GM11168 (cell line): ENCODE data around the gene TNP2.

Experiments used
- in situ Hi-C: fragments of 300-500 bp; cut with MboI; formaldehyde crosslinking; loops from one replicate; pipeline ENCODE4 v1.12.0; 2022; ENCODE audit warnings: low sequenced_read_pairs; ENCODE audit not compliant: unreplicated experiment

The TNP2 gene

DNA sequence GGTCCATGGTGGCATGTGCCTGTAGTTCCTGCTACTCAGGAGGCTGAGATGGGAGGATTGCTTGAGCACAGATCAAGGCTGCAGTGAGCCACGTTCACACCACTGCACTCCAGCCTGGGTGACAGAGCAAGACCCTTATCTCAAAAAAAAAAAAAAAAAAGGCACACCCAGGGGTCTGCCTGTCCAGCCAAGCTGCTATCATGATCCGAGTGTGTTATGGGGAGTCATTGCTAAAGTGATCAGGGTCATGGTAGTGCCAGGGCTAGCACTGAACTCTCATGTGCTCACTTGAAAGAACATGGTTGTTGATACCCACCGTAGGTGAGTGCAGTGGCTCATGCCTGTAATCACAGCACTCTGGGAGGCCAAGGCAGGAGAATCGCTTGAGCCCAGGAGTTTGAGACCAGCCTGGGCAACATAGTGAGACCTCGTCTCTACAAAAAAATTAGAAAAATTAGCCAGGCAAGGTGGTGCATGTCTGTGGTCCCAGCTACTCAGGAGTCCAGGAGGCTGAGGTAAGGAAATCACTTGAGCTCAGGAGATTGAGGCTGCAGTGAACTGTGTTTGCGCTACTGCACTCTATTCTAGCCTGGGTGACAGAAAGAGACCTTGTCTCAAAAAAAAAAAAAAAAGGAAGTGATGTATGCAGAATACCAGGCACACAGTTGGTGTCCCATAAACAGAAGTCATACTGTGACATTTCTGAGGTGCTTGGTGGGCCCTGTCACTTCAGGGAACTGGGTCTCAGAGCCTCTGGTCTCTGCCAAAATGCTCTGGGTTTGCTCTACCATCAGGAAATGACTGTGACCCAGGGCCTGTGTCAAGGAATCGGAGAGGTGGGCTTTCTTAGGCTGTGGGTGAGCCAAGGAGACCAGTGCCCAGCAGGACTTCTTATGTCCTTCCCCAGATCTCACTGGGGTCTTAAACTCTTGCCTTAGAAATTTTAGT is 9.8 kb upstream of the TNP2 start:
- in situ Hi-C loops: loop anchor here (10.0 kb wide), 1 partner anchor 76 kb away; no protein-coding TSS in a partner anchor

DNA sequence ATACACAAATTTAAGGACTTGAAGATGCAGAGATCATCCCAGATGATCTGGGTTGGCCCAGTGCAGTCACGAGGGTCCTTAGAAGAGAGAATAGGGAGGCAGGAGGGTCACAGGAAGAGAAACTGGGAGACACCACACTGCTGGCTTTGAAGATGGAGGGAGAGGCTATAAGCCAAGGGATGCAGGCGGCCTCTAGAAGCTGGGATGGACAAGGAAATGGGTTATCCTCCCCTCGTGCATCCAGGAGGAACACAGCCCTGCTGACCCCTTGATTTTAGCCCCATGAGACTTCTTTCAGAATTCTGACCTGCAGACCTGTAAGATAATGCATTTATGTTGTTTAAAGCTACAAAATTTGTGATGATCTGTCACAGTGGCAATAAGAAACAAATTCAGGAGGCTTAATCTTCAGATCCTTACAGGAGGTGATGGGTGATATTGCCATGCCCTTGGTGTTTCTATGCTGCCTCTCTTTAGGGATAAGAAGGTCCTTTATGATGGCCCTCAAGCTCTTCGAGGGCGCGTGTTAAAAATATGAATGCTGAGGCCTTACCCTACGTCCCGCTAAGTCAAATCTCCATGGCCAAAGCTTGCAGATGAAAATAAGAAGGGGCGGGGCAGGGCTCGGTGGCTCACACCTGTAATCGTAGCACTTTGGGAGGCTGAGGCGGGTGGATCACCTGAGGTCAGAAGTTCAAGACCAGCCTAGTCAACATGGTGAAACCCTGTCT is 8.6 kb upstream of the TNP2 start:
- in situ Hi-C loops: loop anchor here (10.0 kb wide), 1 partner anchor 77 kb away; no protein-coding TSS in a partner anchor

DNA sequence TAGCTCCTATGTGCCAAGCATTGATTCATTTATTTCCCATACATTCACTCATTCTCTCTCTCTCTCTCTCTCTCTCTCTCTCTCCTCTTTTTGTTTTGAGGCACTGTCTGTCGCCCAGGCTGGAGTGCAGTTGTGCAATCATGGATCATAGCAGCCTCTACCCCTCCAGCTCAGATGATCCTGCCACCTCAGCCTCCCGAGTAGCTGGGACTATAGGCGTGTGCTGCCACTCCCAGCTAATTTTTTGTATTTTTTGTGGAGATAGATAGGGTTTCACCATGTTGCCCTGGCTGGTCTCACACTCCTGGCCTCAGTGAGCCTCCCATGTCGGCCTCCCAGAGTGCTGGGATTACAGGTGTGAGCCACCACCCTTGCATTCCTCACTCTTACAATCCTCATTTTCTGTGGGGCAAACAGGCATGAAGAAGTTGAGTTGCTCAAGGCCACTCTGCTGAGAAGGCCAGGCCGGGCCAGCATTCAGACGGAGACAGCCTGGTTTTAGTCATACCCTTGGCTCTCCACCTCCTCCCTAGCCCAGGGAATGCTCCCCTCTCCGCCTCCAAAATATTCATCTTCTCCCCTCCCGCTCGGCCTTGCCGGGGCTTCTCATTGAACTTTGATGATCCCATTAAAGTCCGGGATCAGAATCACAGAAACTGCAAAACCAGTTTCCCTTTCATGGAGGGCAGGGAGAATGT is 7.9 kb upstream of the TNP2 start:
- in situ Hi-C loops: loop anchor here (10.0 kb wide), 1 partner anchor 78 kb away; no protein-coding TSS in a partner anchor

DNA sequence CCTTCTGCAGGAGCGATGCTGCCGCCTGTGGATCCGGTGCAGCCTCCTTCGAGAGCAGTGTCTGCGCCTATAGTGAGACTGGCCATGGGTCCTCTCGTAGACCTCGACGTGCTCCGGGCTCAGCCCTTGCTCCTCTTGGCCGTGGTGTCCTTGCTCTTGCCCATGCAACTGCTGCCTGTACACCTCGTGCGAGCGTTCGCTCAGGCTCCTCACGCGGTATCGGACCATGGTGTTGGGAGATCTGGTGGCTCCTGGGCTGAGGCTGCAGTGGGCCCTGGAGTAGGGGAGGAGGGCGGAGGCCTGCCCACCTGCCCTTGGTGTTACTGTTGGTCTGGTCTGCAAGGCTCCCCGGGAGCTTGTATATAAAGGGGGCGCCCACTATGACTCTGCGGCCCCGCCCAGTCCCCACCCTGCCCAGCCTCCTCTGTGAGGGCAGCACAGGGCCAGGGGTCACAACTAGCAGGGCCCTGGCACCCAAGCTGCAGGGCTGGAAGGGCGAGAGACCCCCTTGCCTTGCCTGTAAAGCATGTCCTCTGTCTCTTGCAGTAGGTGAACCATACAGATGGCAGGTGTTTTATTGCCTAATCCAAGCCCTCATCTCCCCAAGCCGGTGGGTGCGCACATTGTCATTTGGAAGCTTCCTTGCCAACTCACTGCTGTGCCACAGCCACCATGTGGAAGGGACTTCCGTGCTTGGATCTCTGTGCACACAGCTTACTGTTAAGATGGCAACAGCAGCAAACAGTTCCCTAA is 7.2 kb upstream of the TNP2 start, which contains the start of gene PRM2:
Gene PRM2 (minus strand): TSS at position 338 of the 753 bp plus-strand sequence. CDS start 110 bp downstream, at position 228.
- in situ Hi-C loops: loop anchor here (10.0 kb wide), 1 partner anchor 78 kb away; no protein-coding TSS in a partner anchor

DNA sequence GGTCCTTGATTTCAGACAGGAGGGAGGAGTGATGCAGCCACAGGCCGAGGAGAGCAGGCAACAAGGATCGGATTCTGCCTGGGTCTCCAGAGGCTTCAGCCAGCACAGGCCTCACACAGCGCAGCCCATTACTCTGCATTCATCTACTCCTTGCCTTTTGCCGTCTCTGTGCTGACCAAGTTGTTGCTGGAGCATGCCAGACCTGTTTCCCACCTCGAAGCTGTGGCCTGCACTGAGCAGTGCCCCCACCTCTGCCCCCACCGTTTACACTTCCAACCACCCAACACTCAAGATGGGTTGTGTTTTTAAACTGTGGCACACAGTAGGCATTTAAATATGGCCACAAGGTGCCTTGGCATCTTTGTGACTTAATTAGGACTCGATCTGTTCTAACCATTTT is 5.8 kb upstream of the TNP2 start:
- in situ Hi-C loops: loop anchor here (10.0 kb wide), 1 partner anchor 80 kb away; no protein-coding TSS in a partner anchor

DNA sequence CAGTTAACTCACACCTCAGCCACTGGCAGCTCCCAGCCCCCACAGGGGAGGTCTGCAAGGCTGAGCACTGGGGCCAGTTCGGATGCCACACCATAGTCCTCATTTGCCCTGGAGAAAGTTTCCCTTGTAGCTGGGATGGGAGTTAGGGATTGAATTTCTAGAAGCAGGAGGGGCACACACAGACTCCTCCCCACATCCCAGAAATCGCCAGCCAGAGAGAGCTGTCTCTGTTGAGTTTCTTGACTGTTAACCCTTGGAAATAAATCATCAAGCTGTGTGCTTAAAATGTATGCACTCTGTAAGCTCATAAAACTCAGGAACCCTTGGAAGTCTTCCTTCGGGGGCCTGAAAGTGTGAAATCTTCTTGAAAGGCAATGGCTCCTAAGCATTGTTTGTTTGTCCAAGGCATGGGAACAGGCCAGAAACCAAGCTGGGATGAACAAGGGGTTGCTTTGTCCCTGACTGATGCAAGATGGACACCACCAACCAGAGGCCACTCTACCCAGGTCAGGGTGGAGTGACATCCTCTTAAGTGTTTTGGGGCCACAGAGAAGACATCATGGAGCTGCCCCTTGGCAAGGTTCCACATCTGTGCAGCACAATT is 4.7 kb upstream of the TNP2 start:
- in situ Hi-C loops: loop anchor here (10.0 kb wide), 1 partner anchor 81 kb away; no protein-coding TSS in a partner anchor

DNA sequence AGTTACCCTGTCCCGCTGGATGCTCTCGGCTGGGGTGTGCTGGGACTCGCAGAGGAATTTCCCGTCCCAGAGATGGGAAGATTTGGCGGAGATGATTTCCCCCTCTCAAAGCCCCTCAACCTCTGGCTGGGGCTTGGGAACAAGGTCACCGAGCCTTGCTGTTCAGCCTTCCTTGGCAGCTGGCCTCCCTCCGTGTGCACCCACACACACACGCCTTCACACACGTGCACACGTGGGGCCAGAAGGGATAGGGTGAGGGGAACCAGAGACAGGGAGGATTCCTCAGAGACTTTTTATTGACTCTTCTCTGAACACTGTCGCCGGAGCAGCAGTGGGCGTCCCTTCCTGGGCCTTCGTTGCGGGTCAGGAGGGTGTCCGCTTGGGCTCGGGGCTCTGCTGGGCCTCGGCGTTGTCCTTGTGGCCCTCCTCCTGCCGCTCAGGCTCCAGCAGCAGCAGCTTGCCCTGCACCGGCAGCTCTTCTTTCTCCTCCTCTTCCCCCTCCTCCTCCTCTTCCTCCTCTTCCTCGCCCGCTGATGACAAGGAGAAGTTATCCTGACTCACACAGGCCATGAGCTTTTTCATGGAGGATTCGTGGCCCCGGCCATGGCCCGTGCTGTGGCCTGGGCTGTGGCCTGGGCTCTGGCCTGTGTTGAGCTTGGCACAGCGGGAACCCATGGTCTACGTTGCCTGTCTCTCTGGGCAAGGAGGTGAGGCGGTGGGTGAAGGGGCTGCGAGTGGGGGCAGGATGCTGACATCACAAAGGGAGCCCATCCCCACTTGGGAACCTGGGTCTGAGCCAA is 4.0 kb upstream of the TNP2 start, which contains the start of gene PRM3:
Gene PRM3 (minus strand): TSS at position 709 of the 800 bp plus-strand sequence. CDS start 34 bp downstream, at position 675.
- in situ Hi-C loops: loop anchor here (10.0 kb wide), 1 partner anchor 82 kb away; no protein-coding TSS in a partner anchor

DNA sequence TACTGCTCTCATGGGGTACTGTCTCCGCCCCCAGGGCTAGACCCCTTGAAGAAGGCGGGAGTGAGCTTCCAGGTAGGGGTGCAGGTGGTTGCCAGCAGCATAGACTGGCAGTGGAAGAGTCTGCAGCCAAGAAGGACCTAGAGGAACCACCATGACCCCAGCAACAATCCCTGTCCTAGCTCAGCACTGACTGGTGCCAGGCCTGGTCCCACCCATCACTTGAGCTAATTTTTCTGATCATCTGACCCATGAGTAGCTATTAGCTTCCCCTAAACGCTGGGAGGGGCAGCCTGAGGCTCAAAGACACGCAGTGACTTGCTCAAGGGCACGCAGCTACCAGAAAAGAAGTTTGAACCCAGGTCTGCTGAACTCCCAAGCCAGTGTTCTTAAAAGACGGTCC is 3.4 kb upstream of the TNP2 start:
- in situ Hi-C loops: loop anchor here (10.0 kb wide), 1 partner anchor 82 kb away; no protein-coding TSS in a partner anchor

DNA sequence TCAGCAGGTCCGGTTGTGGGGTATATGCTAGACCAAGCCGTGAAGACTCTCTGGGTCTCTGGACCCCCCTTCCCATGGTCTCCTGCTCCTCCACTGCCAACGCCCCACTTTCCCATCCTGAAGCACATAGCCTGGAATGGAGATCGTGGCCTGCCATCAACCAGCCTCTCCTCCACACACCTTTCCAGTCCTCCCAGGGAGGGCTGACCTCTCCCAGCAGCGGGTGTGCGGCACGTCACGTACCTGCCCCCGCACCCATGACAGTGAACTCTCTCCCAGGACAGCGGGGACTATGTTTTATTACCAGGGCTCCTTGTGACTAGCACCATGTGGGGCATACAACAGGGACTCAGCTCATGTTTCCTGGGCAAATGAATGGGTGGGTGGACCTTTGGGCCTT is 2.5 kb upstream of the TNP2 start:
- in situ Hi-C loops: loop anchor here (10.0 kb wide), 1 partner anchor 83 kb away; no protein-coding TSS in a partner anchor

DNA sequence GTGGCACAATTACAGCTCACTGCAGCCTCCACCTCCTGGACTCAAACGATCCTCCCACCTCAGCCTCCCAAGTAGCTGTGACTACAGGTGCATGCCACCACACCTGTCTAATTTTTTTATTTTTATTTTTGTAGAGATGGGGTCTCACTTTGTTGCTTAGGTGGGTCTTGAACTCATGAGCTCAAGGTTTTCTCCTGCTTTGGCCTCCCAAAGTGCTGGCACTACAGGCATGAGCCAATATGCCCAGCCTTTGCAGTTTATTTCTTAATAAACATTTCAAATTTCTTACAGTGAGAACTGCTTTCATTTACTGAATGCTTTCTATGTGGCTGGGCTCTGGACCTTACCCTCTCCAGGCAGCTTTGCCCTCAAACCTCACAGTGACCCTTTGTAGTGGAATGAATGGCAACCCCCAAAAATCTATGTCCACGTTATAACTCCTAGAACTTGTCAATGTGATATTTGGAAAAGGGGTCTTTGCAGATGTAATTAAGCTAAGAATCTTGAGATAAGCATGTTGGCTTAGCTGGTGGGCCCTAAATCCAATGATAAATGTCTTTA is 1.6 kb upstream of the TNP2 start:
- in situ Hi-C loops: loop anchor here (10.0 kb wide), 1 partner anchor 84 kb away; no protein-coding TSS in a partner anchor

DNA sequence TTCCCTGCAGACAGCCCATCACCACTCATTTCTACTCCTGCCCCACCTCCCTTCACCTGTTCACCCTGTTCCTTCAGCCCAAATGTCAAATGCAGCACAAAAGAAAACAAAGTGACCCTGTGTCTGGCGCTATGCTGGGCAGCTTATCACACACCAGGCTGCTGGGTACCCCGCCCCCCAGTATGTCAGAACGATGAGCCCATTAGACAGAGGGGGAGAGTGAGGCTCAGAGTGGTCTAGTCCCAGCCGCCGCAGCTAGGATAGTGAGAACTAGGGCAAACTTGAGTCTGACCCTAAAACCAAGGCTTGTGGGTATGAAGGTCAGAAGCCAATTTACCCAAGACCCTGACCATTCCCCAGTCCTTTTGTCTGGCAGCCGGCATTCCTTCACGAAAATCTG is 4.0 kb downstream of the TNP2 start:
- in situ Hi-C loops: no loop called here

DNA sequence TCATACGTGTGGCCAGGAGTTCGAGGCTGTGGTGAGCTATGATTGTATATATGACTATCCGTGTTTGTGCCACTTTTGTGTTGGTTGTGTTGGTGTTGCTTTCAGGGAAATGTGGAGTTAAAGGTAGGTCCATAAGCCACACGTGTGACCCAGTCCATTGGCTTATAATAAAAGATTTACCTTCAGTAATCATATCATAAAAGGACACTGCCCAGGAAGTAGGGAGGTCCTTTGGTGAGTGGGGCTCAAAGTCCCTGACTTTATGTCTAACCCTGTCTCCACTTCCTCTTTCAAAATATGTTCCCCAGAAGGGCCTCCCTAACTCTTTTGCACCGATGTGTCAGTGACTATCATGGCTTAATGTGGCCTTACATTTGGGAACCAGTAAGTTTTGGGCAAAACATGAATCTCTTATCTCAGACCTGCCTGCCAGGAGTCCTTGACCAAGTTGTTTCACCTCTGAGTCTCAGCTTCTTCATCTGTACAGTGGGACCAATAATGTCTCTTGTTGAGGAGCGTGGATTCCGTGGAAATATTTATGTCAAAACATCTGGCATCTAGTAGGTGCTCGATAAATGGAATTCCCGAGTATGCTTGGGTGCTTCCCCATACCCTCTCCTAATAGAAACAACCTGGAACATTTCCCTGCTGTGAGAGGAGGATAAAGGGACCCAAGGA is 4.8 kb downstream of the TNP2 start:
- in situ Hi-C loops: no loop called here

DNA sequence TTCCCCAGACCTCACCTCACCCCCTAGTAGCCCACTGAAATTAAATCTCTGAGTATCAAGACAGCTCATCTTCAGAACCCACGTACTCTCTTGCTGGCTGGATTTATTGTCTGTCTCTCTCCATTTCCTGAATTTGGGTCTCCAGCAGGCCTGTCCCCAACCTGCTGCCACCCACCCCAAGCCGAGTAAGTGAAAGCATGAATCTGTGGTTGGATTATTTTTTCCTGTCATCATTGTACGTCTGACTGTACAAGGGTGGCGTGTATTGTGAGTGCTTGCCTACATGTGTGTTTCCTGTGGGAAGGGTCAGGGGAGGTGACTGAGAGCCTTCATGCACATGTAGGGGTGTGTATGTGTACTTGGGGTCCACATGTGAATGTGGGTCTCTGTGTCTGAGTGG is 5.4 kb downstream of the TNP2 start:
- in situ Hi-C loops: no loop called here

DNA sequence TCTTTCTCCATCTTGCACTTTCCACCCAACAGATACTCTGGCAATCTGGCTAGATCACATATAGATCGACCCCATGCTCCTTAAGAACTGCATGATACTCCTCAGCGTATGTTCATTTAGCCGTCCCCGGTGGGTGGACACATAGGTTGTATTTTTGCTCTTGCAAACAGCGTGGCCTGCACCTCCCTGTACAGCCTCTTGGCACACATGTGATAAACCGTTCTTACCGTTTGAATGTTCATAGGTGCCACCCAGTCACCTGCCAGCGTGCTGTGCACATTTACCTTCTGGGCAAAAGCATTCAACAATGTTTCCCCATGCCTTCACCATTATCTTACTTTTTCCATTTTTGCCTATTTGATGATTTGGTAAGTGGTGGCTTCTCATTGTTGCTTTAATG is 6.2 kb downstream of the TNP2 start:
- in situ Hi-C loops: no loop called here

DNA sequence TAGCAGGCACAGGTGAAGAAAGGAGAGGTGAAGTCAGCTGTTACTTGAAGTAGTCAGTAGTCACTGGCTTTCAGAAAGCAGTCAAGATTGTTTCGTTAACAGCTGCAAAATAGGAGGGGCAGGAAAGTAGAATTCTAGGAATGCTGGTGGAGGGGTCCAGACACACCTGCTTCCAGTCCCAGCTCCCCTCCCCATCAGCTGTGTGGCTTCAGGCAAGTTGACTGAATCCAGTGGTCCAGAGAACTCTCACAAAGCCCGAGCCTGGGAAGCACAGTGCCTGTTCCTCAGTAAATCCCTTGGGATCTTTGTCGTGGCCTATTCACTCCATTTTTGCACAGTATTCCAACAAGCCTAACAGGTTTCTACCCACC is 8.5 kb downstream of the TNP2 start:
- in situ Hi-C loops: no loop called here

DNA sequence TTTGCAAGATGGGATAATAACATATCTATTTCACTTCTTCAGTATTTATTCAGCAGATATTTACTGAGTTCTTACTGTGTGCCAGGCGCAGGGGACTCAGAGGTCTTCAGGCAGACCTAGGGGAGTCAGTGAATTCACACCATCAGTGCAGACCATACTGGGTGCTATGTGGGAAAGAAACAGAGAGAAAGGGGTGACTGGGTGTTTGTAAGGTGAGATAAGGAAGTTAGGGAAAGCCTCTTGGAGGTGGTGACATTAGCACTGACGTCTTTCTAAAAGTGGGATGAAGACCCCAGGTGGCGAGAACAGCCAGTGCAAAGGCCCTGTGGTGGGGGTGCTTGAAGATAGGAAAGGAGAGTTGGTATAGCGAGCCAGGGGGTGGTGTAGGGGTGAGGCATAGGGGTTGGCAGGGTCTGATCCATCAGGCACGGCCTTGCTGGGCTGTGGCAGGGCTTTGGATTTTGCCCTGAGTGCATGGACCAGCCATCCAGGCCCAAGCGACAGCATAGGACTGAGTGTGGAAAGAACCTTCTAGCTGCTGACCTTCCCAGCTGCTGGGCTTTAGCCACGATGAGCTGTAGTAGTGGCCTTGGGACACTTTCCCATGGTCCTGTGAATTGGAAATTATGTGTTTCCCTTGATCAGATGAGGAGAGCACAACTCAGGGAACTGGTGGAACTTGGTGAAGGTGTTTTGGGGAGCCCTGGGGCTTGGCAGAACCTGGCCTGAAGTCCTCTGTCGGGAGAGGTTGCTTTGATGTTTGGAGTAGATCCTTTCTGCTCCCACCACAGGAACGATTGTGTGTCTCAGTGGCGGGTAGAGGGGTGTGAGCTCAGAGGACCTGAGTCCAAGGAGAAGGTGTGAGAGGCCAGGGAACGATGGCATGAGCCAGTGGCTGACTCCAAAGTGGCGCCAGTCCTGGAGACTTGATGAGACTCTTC is 9.2 kb downstream of the TNP2 start:
- in situ Hi-C loops: no loop called here
